Pulmonary artery endothelial cell (primary cell): ENCODE results near the gene SMIM20. TPM values are rescaled to one million over a fixed set of nuclear protein-coding genes. Genes with fewer than 3 reads are reported as not detected.
A peak's percentile ranks its signal among the peaks of the same experiment; 100 is the strongest.
"Not testable (repeated sequence)": the region's sequence is repeated elsewhere in the genome, so short reads cannot be mapped to it uniquely, and the experiment has no call there.

ENCODE experiments used
- DNase-seq: peaks from one replicate; pipeline ENCODE4 v3.0.0-alpha.2; 2011; ENCODE audit warnings: low read depth, low spot score
- total RNA-seq: library from RNA; depleted of rRNA; stranded (reverse); fragments of >200 nt; gene quantifications from 2 replicates; pipeline ENCODE4 v1.2.3, GENCODE V29; 2014

SMIM20 gene
- total RNA-seq, 1 donor from 2014 or later: 24.6 TPM

DNA sequence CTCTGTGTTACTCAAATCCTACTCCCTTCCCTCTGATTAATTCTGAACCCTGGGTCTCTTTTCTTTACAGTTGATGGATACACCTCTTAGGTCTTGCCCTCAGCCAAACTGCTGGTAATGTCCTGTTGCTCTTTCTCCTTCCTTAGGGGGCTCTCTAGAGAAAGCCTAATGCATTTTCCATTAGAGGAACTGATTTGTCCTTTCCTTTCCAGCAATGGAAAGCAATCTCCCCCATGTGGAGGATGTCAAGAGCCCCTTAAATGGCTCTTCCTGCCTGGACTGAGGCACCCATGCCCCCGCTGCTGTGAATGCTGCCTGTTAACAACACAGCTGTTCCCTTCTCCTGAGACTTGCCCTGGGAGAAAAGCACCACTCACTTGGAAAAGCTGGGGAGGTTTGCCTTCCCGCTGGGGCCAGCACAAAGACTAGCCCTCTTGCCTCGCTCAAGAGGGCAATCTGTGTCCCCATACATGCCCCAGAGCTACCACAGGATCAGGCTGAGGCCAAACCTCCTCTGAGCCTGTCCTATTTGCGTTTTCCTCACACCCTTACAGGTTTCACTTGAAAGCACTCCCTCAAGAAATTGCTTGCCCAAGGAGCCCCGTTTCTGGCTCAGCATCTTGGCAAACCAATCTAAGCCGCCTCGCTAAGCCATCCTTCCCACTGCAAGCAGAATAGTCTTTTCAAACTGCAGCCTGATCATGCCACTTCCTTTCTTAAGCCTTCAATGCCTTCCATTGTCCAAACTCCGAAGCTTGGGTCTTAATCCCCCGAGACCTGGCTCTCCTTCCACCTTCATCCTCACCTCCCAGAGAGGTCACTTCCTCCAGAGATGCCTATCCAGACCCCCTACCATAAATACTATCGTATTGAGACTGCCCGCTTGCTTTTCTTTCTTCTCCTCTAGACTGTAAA is 23.2 kb upstream of the SMIM20 start:
- DNase-seq: no peak

DNA sequence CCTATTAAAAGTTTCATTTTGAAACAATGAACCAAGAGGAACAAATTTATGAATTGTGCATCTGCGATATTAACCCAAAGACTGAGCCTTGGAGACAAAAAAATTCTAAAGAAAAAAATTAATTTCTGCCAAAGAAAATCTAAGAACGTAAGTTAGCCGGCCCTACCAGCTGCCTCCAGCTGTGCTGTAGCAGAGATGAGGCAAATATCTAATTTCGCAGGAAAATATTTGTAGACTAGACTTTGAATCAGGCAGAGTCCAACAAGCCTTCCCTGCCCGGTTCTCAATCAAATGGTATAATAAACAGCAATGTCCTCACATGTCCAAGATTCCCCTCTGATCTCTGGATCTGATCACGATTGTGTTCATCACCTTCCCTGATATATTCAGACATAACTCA is 21.2 kb upstream of the SMIM20 start:
- DNase-seq: no peak

DNA sequence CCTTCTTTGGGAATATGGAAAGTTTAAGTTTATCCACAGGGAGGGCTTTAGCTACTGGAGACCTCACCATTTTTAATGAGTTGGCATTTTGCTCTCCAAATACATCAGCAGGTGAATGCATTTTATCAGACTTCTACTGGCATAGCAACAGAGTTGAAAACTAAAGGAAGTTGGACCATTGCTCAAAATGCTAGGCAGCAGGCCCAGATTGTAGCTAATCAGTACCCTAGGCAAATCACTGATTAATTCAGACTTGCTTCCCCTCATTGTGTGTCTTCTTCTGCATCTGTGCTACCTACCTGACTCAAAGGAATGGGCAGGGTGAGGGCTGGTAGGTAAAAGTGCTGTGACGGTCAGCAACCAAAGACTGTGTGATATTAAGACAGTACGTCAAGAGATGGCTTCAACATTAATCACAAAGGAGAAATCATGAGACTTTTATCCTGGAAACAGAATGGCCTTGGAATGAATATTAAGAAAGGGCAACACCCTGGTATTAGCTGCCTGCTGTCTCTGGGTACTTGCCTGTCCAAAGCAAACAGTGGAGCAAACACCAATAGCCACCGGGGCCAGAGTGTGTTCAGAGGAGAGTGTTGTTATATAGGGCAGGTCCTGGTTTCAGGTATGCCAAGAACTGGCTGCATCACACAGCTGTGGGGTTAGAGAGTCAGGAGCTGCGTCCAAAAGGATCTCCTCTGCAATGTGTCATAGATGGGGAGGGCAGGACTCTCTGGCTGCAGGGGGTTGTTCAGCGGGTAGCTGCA is 17.1 kb upstream of the SMIM20 start:
- DNase-seq: no peak

DNA sequence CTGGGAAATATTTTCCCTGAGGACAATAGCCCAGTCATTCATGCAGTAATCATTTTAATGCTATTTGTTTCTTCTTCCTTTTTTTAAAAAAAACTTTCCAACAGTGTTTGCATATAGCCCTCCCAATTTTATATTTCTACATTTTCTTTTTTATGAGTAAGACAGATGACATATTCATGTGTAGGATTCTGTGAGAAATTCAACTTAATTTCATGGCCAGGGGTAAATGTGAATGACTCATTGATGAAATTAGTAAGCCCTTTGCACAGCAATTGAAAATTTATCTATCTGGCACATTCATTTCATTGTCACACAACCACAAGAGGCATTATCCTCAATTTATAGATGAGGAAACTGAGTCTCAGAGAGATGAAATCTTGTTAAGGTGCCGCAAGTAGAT is 13.7 kb upstream of the SMIM20 start:
- DNase-seq: no peak

DNA sequence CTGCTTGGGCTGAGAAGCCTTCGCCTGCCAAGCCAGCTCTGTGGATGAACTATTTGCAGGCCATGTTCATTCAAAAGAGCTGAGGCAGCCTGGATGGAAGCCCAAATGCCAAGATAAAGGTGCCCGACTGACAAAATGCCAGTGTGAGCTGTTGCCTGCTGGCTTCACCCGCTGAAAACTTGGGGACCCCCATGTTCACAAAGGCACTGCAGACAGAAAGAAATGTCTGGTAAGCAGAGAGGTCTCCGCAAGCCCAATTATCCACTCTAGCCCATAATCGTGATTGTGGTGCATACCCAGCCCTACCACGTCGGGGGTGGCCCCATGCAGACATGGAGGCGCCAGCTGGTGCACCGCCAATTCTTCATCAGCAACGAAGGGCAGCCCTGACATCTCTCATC is 13.0 kb upstream of the SMIM20 start:
- no peak for DNase-seq

DNA sequence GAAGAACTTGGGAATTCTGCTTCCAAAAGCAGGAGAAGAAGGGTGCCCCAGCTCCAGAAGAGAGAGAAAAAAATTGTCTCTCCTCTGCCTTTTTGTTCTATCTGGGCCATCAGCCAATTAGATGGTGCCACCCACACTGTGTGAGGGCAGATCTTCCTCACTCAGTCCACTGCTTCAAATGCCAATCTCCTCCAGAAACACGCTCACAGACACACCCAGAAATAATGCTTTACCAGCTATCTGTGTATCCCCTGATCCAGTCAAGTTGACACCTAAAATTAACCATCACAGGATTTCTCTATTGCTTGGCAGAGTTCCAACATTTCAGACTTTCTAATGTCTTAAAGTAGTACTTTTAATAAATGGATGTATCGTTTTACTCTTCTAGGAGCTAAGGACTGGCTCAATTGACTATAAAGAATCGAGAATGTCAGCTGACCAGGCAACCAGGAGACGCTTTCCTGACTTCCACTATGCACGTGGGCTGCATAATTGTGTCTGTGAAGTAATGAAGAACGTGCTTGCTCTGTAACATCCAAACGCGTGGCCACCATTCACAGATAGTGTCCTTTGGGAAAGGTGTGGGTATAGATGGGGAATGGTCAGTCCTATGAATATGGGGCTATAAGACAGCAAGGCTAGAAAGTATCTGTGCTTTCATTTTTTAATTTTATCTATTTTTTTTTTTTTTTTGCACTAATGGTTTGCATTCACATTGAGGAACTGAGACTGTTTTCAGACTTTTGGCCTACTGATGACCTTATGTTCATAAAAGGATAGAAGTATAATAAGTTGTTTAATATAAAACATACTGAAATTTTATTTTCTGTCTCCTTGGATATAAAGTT is 9.9 kb upstream of the SMIM20 start:
- DNase-seq: no peak

DNA sequence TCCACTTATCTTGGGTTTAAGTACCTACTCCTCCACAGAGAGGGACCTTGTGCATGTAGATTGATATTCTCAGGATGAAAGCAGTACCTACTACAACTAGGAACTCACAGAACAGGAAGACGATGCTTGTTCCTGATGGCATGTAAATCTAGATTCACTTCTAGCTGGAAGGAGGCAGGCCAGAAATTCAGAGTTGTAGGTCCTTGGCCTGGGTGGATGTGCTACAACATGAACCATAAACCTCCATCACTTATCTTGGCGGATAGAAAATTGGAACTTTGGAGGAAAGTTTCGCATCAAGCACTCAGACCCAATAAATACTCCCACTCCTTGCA is 9.3 kb upstream of the SMIM20 start:
- DNase-seq: no peak

DNA sequence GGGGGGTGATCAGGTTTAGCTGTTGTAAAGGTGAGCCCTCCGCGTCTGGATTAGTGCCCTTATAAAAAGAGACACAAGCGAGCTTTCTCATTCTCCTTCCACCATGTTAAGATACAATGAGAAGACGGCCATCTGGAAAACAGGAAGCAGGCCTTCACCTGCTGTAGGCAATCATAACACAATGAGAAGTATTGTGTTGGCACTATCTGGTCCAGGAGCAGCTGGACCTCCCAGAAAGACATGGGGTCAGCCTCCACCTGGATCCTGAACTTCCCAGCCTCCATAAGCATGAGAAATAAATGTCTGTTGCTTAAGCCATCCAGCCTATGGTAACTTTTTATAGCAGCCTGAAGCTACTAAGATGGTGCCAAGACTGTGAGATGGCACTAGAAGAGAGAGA is 8.6 kb upstream of the SMIM20 start:
- DNase-seq: no peak

DNA sequence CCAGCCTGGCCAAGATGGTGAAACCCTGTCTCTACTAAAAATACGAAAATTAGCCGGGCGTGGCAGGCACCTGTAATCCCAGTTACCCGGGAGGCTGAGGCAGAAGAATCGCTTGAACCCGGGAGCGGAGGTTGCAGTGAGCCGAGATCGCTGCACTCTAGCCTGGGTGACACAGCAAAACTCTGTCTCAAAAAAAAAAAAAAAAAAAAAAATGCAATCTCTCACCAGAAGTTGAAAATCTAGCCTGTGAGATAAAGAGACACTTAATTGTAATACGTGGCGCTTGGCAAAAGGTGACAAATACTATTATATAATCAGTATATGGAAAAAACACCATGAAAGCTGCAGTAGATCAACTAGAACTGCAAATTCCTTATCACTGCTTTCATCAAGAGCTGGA is 7.9 kb upstream of the SMIM20 start:
- DNase-seq: not testable (repeated sequence)

DNA sequence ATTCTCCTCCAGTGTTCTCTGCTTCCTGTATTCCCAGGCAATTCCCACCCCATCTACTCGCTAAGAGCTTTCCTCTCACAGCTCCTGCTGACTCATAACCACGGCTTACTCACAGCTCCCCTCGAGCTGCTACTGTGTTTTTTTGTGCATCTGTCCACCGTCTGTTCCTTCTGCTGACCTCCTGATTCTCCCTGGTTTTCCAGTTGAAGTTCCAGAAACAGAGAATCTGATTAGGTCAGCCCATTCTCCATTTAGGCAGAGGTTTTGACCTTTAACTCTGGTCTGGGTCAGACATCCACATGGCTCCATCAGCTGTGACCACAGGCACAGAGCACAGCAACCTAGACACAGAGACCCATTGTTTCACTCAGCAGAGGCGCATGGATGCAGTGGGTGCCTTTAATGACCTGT is 5.5 kb upstream of the SMIM20 start:
- peak; percentile 67 for DNase-seq

DNA sequence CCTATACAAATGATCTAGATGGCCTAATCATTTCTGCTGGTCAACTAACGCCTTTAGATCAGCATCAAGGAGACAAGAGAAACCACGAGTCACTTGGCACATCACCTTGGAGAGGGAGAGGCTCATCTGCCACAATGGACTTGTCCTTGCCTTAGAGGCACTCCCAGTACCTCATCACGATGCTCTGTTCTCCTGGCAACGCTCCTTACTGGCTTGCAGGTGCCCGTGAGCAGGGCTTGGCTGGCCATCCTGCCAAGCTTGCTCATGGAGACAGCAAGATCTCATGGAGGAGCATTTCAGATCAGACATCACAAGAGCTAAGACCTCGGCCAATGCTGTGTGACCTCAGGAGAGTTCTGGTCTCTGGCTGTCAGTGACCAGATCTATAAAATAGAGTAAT is 2.7 kb upstream of the SMIM20 start:
- no peak for DNase-seq

DNA sequence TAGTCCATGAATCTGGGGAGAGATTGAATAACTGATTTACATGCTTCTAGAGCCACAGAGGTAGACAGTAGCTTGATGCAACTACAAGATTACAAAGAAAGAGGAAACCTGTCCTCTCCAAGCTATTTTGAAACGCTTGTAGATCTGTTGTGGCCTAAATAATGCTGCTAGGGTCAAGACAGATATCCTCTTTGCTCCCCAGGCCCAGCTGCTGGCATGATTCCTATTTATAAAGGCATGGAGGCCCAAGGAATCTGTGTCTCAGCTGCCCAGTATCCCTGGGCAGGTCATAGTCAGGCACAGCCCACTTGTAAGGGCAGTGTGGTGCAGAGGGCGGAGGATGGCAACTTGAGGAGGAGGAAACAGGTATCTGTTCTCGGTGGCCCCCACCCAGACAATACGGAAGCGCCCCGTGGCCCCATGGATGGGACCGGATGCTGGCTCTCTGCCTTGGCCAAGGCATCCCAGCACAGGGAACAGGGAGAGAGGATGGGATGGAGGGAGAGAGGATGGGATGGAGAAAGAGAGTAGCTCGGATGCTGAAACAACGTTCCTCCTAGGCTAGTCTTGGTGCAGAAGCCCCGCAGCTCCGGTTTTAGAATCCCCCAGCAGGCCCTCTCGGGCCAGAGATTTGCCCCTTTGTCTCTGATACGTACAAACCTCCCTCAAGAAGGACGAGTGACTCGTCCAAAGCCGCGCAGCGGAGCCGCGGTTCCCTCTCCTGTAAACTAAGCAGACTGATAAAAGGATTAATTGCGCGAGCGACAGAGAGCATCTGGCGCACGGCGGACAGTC is 767 bp upstream of the SMIM20 start:
- DNase-seq: no peak

DNA sequence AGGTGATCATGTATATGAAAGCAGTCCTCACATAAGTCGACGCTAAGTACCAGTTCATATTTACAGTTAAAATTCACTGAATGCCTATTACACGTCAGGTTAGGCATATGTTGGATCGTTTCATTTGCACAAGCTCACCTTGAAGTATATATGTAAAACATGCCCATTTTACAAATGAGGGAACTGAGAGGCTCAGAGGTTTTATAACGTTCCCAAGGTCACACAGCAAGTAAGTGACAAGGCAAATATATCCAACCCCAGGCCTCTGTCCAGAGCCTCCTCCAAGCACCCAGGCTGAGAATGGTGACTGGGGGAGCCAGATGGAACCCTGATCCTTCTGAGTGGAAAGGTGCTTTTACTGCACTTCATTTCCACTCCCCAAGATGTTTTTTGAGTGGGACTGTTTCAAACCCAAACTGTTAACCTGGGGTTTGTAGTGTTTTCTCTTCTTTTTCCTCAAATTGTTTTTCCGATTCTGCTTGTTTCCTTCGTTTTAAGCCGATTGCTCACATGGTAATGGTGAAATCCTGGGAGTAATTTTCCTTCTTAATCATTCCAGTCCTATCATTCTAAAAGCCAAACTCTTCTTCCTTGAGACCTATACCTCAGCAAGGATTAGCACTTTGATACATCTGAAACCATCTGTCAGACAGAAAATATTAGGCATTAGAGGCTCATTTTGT is 791 bp downstream of the SMIM20 start:
- DNase-seq: no peak

DNA sequence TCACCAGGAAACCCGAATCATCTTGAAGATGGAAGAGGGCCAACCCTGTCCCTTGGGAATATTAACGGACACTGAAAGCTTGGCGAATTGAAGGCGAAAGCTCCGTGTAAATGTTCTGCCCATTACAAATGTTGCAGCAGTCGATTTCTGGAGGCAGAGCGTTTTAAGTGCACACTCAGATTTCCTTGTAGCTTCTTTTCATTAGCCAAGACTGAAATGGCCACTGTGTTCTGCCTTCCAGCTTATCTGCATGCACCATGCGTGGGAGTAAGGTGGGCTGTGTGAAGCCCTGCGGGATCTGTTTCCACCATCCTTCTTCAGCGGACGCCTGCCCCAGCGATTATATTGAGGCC is 1.3 kb downstream of the SMIM20 start:
- no peak for DNase-seq

DNA sequence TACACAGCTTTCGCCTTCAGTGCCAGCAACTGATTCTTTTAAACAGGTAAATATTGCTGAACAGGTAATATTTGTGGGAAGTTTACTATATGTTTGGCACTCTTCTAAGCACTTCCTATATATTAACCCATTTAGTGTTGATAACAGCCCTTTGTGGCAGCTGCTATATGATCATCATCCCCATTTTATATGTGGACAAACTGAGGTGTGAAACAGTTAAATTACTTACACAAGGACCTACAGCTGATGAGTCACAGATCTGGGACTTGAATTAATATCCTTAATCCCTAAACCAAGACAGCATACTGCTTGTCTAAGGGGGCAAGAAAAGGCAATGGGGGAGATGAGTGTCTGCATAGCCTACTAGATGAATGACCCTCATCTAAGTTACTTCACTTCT is 2.9 kb downstream of the SMIM20 start:
- DNase-seq: no peak

DNA sequence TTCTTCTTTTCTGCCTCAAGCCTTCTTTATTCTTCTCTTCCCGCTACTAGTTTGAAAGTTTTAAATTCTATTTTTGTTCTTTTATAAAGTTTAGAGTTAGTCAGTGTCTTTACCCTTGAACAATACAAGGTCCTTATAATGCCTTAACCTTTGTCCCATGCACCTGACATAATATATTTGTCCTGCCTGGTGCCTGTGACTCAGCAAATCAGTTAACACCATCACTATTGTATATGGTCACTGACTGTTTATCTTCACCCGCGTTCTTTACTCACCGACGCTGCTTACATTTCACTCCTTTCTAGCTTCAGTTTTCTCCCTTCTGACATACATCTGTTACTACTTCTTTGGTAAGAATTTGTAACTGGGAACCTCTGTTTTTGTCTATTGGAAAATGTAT is 5.7 kb downstream of the SMIM20 start:
- no peak for DNase-seq

DNA sequence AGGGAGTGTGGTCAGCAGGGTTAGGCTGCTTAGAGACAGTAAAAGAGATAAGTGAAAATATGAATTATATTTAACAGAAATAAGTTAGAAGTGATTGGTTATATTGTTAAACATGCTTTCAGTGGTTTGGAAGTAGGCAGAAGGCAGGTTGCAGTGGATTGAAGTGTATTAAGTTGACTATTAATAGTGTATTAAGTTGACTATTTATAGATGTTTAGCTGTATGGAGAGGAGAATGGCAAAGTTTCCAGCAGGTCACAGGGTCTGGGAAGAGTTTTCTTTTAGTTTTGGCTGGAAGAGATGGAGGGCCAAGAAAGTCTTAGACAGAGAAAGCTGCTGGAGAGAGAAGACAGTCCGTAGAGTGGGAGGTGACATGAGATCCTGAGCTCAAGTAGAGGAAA is 7.9 kb downstream of the SMIM20 start:
- no peak for DNase-seq

DNA sequence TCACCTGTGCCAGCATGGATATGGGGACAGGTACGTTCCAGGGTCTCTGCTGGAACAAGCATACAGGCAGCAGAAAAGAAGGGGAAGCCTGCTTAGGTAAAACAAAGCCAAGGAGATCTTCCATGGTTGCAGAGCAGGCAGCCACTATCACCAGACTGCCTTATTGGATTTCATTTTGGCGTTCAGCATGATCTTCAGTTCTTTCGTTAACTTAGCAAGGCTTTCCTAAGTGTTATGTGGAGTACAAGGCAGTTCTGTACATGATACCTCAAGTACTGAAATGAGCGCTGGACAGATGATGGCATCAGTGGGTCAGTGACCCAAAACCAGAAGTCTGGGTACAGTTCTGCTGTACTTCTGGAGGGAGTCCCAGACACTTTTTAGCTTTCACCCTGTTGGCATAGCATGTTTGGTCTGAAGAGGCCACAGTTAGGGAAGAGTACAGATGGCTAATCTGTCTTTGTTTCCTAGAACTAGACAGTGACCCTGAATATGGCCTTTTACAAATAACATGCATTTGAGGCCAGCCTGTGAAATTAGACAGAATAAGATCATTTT is 8.9 kb downstream of the SMIM20 start:
- DNase-seq: no peak

DNA sequence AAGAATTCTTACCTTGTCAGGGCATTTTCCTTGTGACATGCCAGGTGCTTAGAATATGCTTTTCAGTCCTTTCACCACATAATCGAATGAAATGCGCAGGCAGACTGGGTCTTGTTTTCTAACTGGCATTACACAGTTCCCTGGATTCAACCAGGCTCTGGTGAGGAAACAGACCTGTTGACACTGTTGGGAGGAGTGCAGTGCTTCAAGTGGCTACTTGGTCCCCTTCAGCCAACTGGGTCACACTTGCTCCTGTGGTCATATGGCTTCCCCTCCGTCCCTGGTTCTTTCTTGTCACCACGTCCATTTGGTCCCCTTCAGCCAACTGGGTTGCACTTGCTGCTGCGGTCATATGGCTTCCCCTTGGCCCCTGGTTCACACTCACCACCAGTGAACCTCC is 9.7 kb downstream of the SMIM20 start:
- DNase-seq: no peak

DNA sequence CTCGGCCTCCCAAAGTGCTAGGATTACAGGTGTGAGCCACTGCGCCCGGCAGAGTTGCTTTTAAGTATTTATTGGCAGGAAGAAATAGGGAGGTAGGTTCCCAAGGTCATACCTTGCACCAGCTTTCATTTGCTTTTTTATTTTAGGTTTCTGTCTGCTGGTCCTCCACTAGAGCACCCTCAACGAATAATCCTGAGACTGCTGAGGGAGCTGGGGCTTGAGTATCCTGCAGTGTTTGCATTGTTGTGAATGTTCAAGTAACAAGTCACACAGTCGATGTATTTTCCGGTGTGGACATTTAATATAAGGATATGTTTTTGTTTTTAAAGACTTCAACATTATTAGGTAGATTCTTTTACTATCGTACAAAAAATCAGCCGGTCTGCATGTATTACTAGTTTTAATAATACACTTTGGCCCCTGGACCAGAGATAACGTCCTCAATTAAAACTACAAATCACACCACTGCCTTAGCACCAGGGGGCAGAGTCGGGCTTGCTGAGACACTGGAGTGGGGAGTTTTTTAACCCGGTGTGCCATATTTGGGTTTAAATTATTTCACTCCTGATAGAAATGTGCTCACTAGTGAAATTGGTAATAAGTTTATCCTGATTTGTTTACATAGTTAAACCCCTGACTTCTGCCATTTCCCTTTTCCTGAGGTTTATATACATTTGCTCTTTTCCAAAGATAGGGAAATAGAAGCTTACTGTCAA is 11.6 kb downstream of the SMIM20 start:
- DNase-seq: no peak
